HG03354 (cell line): Measurements from ENCODE around the gene TPRX2.
"Not testable (repeated sequence)": the region's sequence is repeated elsewhere in the genome, so short reads cannot be mapped to it uniquely, and the experiment has no call there.

Source experiments
- ATAC-seq: cut with Tn5 transposase; IDR thresholded peaks from one replicate; pipeline ENCODE4 v1.9.1; 2021; ENCODE audit warnings: mild to moderate bottlenecking; ENCODE audit not compliant: unreplicated experiment, poor library complexity, severe bottlenecking

TPRX2 gene

DNA sequence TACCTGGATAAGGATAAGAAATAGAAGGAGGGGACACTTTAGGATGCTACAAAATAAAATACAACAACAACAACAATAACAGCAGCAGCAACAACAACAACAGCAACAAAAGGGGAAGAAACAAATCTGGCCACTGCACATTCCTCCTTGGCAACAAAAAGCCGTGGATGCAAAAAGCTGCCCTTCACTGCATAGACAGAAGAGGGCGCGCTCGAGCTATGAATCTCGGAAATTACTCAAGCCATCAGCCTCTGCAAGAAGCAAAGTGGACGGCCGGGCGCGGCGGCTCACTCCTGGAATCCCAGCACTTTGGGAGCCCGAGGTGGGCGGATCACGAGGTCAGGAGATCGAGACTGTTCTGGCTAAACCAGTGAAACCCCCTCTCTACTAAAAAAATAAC, 50.3 kb downstream of the TPRX2 start:
- ATAC-seq = not testable (repeated sequence)

DNA sequence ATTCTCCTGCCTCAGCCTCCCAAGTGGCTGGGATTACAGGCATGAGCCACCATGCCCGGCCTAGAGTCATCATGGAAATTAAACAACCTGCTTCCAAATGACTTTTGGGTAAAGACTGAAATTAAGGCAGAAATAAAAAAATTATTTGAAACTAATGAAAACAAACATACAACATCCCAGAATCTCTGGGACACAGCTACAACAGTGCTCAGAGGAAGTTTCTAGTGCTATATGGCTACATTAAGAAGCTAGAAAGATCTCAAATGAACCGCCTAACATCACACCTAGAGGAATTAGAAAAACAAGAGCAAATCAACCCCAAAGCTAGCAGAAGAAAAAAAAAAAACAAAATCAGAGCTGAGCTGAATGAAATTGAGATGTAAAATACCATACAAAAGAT, 51.2 kb downstream of the TPRX2 start:
- ATAC-seq = not testable (repeated sequence)
